ENCODE results near the gene TRIM26. TPM values are rescaled to one million over a fixed set of nuclear protein-coding genes. Genes with fewer than 3 reads are reported as not detected.

The TRIM26 gene
- polyA plus RNA-seq, 3 donors: 16.4 to 26.4 (median 26.0) TPM

DNA sequence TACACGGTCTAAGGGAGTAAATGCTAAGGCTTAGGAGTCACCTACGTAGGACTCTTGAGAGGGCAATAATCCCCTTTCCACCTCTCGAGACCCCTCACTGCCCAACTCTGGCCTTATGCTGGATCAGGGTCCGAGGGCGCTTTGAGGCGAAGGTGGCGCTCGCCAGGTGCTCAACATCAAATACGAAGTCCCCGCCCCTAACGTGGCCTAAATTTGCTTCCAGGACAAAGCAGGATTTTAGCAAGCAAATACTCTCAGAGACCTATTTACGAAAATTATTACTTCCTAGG, 406 bp upstream of the TRIM26 start:
- 0% methylated on average over 11 of the region's 12 CpGs for WGBS (ENCODE audit: insufficient coverage)
- TF ChIP-seq, protein P1, sequence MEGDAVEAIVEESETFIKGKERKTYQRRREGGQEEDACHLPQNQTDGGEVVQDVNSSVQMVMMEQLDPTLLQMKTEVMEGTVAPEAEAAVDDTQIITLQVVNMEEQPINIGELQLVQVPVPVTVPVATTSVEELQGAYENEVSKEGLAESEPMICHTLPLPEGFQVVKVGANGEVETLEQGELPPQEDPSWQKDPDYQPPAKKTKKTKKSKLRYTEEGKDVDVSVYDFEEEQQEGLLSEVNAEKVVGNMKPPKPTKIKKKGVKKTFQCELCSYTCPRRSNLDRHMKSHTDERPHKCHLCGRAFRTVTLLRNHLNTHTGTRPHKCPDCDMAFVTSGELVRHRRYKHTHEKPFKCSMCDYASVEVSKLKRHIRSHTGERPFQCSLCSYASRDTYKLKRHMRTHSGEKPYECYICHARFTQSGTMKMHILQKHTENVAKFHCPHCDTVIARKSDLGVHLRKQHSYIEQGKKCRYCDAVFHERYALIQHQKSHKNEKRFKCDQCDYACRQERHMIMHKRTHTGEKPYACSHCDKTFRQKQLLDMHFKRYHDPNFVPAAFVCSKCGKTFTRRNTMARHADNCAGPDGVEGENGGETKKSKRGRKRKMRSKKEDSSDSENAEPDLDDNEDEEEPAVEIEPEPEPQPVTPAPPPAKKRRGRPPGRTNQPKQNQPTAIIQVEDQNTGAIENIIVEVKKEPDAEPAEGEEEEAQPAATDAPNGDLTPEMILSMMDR (IDR thresholded peaks at IDR 0.05): no peak
- Histone ChIP-seq H3K36me3 (replicated peaks in 1 of 2; ENCODE audit: control insufficient read depth in 1 of 2, insufficient read depth in 2 of 2, low read length in 2 of 2) (peaks cover 5 to 14% of the 10 kb centered on the region in 2 donors), H3K4me3 (replicated peaks in 1 of 3; ENCODE audit: low read depth in 2 of 3, low read length in 3 of 3) (peak overlapping the region; percentile 84 to 95 (median 88)), H3K9me3 (replicated peaks in 1 of 2; ENCODE audit: control insufficient read depth in 1 of 2, insufficient read depth in 1 of 2, low read length in 2 of 2) (no peaks in the 10 kb centered on the region), H3K4me1 (ENCODE audit: control insufficient read depth in 1 of 2, insufficient read depth in 2 of 2, low read length in 2 of 2) (peaks cover 28 to 35% of the 10 kb centered on the region in 2 donors), H3K27me3 (ENCODE audit: control insufficient read depth in 2 of 2, insufficient read depth in 2 of 2, low read length in 2 of 2) (no peaks in the 10 kb centered on the region), H3K4me2 (replicated peaks; ENCODE audit: extremely low read depth, low read length, poor library complexity, severe bottlenecking) (peak overlapping the region; percentile 86), H3K27ac (ENCODE audit: low read depth in 1 of 2, low read length in 2 of 2) (peak overlapping the region; percentile 94 to 95), H2AFZ (ENCODE audit: insufficient read depth, low read depth, low read length, poor library complexity, severe bottlenecking) (peak overlapping the region; percentile 95), H3K9ac (ENCODE audit: insufficient read depth, low read length, poor library complexity, severe bottlenecking) (peak overlapping the region; percentile 88), H3K79me2 (ENCODE audit: insufficient read depth, low read length) (peaks cover 42% of the 10 kb centered on the region), H4K20me1 (ENCODE audit: insufficient read depth, low read length) (peaks cover 33% of the 10 kb centered on the region)
- no peak for DNase-seq
- Mint-ChIP-seq H3K4me1 (peaks cover 41% of the 10 kb centered on the region), H3K27ac (peak overlapping the region; percentile 96 to 99 (median 99)), H3K4me3 (peak overlapping the region; percentile 96 to 99), H3K27me3 (ENCODE audit: low read depth in 3 of 3) (peaks cover 0 to 2% (median 2%) of the 10 kb centered on the region in 3 donors), H3K9me3 (peaks cover 0 to 1% (median 0%) of the 10 kb centered on the region in 7 donors), H3K36me3 (peaks cover 18 to 23% of the 10 kb centered on the region in 2 donors)
- intact Hi-C loops (cut with micrococcal nuclease): loop anchor here (5.0 to 10.0 kb wide), 3 partner anchors 114 to 181 kb away; partner anchors contain the start of genes TRIM39 (in 2 of the 2) and PPP1R11 (in 1 of the 2)

DNA sequence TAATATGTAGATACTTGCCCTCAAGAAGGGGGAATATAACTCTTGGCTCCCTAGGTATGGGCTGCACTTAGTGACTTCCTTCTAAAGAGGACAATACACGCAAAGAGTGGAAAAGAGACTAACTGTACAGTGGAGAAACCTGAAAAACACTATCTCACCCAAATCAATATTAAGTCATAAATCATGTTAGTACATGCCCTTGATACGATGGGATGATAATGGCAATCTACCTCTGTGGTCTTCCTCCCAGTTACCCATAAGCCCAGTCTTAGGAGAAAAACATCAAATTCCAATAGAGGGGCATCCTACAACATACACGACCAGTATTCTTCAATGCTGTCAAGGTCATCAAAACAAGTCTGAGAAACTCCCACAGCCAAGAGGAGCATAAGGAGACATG, 1.3 kb downstream of the TRIM26 start:
- no peak for DNase-seq
- Histone ChIP-seq H3K4me1 (ENCODE audit: control insufficient read depth in 1 of 2, insufficient read depth in 2 of 2, low read length in 2 of 2) (peaks cover 34 to 35% of the 10 kb centered on the region in 2 donors), H3K79me2 (ENCODE audit: insufficient read depth, low read length) (peaks cover 59% of the 10 kb centered on the region), H3K27me3 (ENCODE audit: control insufficient read depth in 2 of 2, insufficient read depth in 2 of 2, low read length in 2 of 2) (no peaks in the 10 kb centered on the region), H3K9ac (ENCODE audit: insufficient read depth, low read length, poor library complexity, severe bottlenecking) (peak overlapping the region; percentile 88), H3K4me2 (replicated peaks; ENCODE audit: extremely low read depth, low read length, poor library complexity, severe bottlenecking) (peak overlapping the region; percentile 86), H3K27ac (ENCODE audit: low read depth in 1 of 2, low read length in 2 of 2) (peak overlapping the region in 1 of 2 donors; percentile 95), H4K20me1 (ENCODE audit: insufficient read depth, low read length) (peaks cover 51% of the 10 kb centered on the region), H3K4me3 (replicated peaks in 1 of 3; ENCODE audit: low read depth in 2 of 3, low read length in 3 of 3) (peak overlapping the region; percentile 84 to 95 (median 88)), H3K36me3 (replicated peaks in 1 of 2; ENCODE audit: control insufficient read depth in 1 of 2, insufficient read depth in 2 of 2, low read length in 2 of 2) (peaks cover 8 to 22% of the 10 kb centered on the region in 2 donors), H3K9me3 (replicated peaks in 1 of 2; ENCODE audit: control insufficient read depth in 1 of 2, insufficient read depth in 1 of 2, low read length in 2 of 2) (no peaks in the 10 kb centered on the region), H2AFZ (ENCODE audit: insufficient read depth, low read depth, low read length, poor library complexity, severe bottlenecking) (no peak overlapping the region)
- WGBS (ENCODE audit: insufficient coverage): 100% methylated on average over 1 of the region's 3 CpGs
- Mint-ChIP-seq H3K36me3 (peaks cover 30 to 37% of the 10 kb centered on the region in 2 donors), H3K4me1 (peaks cover 55% of the 10 kb centered on the region), H3K27ac (peak overlapping the region in 3 of 7 donors; percentile 96 to 99 (median 98)), H3K27me3 (ENCODE audit: low read depth in 3 of 3) (peaks cover 0 to 2% (median 0%) of the 10 kb centered on the region in 3 donors), H3K4me3 (peak overlapping the region; percentile 96 to 99), H3K9me3 (no peaks in the 10 kb centered on the region)
- TF ChIP-seq, protein P1 (IDR thresholded peaks at IDR 0.05): no peak
- intact Hi-C loops (cut with micrococcal nuclease): loop anchor here (5.0 to 10.0 kb wide), 3 partner anchors 115 to 183 kb away; partner anchors contain the start of genes TRIM39 (in 2 of the 2) and PPP1R11 (in 1 of the 2)

Measured in CD14-positive monocyte (primary cell).